Pancreas (tissue), 10 donors: Measurements from ENCODE around the gene CPAMD8. TPM values are rescaled to one million over a fixed set of nuclear protein-coding genes. Genes with fewer than 3 reads are reported as not detected.

ENCODE experiments used
- ATAC-seq, 4 donors: fragments of 200-7000 bp; cut with Tn5 transposase; one replicate each; pipeline versions ENCODE4 v1.8.0 to v1.9.1; 2020; ENCODE audit warnings: mild to moderate bottlenecking in 4 of 4, moderate library complexity in 4 of 4
- DNase-seq, 6 donors: peaks; one replicate each; pipeline ENCODE4 v3.0.0-alpha.2; 2020
- FAIRE-seq: peaks from 2 replicates; lab custom pipeline; 2012; peaks lifted over from hg19 to GRCh38; lab: Jason Lieb, UNC
- H3K27ac ChIP-seq, 4 donors: fragments of 200-600 bp; sonication (generic); 1 replicate in 3 of 4; 2 replicates in 1 of 4; pipeline versions ENCODE4 v1.5.0 to v1.8.0; 2020
- H3K27me3 ChIP-seq, 4 donors: fragments of 200-600 bp; one replicate each; pipeline ENCODE4 v1.8.0; 2021
- H3K36me3 ChIP-seq, 3 donors: fragments of 200-600 bp; sonication (generic) in 1 of 3; one replicate each; pipeline versions ENCODE4 v1.5.0 to v1.8.0; 2020 to 2021
- H3K4me1 ChIP-seq, 3 donors: fragments of 200-600 bp; one replicate each; pipeline ENCODE4 v1.8.0; 2021
- H3K4me3 ChIP-seq, 4 donors: fragments of 200-600 bp; sonication (generic) in 2 of 4; one replicate each; pipeline versions ENCODE4 v1.5.0 to v1.8.0; 2020 to 2021
- H3K9me3 ChIP-seq, 4 donors: fragments of 200-600 bp; one replicate each; pipeline ENCODE4 v1.8.0; 2021
- WGBS, 2 donors: extraction: QIAGEN DNeasy Blood & Tissue Kit; methylation state at CpG; one replicate each; pipeline ENCODE4 v1.1.7; 2013; 5-methylcytosine and 5-hydroxymethylcytosine counted together
- intact Hi-C, 3 donors: fragments of 100-400 bp; cut with DNase I; formaldehyde crosslinking; loops; one replicate each; pipeline versions ENCODE4 v1.11.1 to v1.14.2; 2022
- polyA plus RNA-seq, 2 donors: library from polyadenylated mRNA; stranded (reverse); fragments of 200-250 nt; gene quantifications; one replicate each; pipeline ENCODE4 v1.2.3, GENCODE V29; 2013
- total RNA-seq, 6 donors: library from RNA; stranded (reverse); fragmentation: NEBNext Ultra II Directional in 4 of 6; extraction: Animal tissue kit (Norgen Biotek cat#: 25700) in 4 of 6; gene quantifications; one replicate each; pipeline versions ENCODE4 v1.2.1 to v1.2.4, GENCODE V29; 2021 to 2023
- TF ChIP-seq, protein P1 (sequence below), 4 donors: fragments of 200-600 bp; sonication (generic) in 3 of 4; IDR thresholded peaks; one replicate each; pipeline versions ENCODE4 v1.5.0 to v1.8.0; 2021; ENCODE audit warnings: antibody characterized with exemption in 4 of 4
- donor health status: healthy with polysubstance abuse.
- donor health status: DM: no; HTN: no; CAD: no; lungs with moderate emphysema.
- donor health status: DM: no; HTN: no; CAD: no.
- donor health status: control.
- donor health status: control.
- donor health status: Bipolar disorder and iron deficiency.
- donor health status: DM: yes; HTN: yes; CAD: no.
- donor health status: DM: no; HTN: no; CAD: no.
- donor health status: DM: no; HTN: no; CAD: no.
- donor health status: DM: yes; HTN: yes; CAD: no.

Gene CPAMD8
- total and polyA plus RNA-seq, 8 donors: 0.60 to 5.2 (median 1.2) TPM

DNA sequence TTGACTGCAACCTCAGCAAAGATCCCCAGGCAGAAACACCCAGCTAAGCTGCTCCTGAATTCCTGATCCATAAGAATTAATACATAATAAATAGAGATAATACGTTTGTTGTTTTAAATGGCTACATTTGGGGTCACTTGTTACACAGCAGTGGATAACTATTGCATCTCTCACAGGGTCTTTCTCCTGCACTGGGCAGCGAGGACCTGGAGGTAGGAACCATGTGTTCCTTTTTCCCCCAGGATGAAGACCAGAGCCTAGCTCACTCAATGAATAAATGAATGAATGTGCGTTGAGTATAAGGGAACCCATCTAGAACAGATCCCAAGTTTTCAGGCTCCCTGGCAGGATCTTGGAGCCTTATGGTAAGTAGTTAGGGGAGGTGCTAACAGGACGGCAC lies 107.1 kb downstream of the CPAMD8 start:
- Histone ChIP-seq H3K9me3 (no peaks in the 10 kb centered on the region), H3K4me3 (no peak overlapping the region), H3K36me3 (no peaks in the 10 kb centered on the region), H3K27ac (no peak overlapping the region), H3K27me3 (no peaks in the 10 kb centered on the region), H3K4me1 (no peaks in the 10 kb centered on the region)
- WGBS, 2 donors: 54 to 58% methylated on average over 4 of the region's 4 CpGs
- intact Hi-C loops: no loop called here
- TF ChIP-seq, protein P1, sequence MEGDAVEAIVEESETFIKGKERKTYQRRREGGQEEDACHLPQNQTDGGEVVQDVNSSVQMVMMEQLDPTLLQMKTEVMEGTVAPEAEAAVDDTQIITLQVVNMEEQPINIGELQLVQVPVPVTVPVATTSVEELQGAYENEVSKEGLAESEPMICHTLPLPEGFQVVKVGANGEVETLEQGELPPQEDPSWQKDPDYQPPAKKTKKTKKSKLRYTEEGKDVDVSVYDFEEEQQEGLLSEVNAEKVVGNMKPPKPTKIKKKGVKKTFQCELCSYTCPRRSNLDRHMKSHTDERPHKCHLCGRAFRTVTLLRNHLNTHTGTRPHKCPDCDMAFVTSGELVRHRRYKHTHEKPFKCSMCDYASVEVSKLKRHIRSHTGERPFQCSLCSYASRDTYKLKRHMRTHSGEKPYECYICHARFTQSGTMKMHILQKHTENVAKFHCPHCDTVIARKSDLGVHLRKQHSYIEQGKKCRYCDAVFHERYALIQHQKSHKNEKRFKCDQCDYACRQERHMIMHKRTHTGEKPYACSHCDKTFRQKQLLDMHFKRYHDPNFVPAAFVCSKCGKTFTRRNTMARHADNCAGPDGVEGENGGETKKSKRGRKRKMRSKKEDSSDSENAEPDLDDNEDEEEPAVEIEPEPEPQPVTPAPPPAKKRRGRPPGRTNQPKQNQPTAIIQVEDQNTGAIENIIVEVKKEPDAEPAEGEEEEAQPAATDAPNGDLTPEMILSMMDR (IDR thresholded peaks at IDR 0.05): no peak
- ATAC-seq (no peak), FAIRE-seq (no peak), DNase-seq (no peak)

DNA sequence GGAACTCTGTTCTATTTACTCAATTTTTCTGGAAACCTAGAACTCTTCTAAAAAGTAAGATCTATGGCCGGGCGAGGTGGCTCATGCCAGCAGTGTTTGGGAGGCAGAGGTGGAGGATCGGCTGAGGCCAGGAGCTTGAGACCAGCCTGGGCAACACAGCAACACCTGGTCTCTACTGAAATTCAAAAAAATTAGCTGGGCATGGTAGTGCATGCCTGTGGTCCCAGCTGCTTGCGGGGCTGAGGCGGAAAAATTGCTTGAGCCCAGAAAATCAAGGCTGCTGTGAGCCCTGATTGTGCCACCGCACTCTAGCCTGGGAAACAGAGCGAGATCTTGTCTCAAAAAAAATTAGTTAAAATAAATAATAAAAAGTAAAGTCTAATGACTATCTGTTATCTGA lies 109.2 kb downstream of the CPAMD8 start:
- H3K27me3 ChIP-seq: no peaks in the 10 kb centered on the region
- no peak for FAIRE-seq
- no peak overlapping the region for H3K27ac ChIP-seq
- ATAC-seq: no peak
- intact Hi-C loops: no loop called here
- no peak for DNase-seq
- TF ChIP-seq, protein P1 (IDR thresholded peaks at IDR 0.05): no peak
- WGBS, 2 donors: 66 to 79% methylated on average over 7 of the region's 7 CpGs
- H3K4me3 ChIP-seq: no peak overlapping the region
- no peaks in the 10 kb centered on the region for H3K9me3 ChIP-seq
- H3K4me1 ChIP-seq: no peaks in the 10 kb centered on the region
- no peaks in the 10 kb centered on the region for H3K36me3 ChIP-seq

DNA sequence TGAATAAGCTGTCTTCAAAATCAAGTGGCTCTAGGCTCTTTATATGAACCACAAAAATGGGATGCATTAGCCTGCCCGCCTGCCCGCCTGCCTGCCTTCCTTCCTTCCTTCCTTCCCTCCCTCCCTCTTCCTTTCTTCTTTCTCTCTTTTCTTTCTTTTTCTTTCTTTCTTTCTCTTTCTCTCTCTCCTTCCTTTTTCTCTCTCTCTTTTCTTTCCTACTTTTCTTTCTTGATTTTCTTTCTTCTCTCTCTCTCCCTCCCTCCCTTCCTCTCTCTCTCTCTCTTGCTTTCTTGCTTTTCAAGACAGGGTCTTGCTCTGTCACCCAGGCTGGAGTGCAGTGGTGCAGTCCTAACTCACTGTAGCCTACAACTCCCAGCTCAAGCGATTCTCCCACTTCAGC lies 110.9 kb downstream of the CPAMD8 start:
- 43 to 53% methylated on average over 3 of the region's 3 CpGs for WGBS, 2 donors
- H3K4me1 ChIP-seq: no peaks in the 10 kb centered on the region
- H3K9me3 ChIP-seq: no peaks in the 10 kb centered on the region
- ATAC-seq: no peak
- TF ChIP-seq, protein P1 (IDR thresholded peaks at IDR 0.05): no peak
- no peaks in the 10 kb centered on the region for H3K27me3 ChIP-seq
- no peaks in the 10 kb centered on the region for H3K36me3 ChIP-seq
- no peak overlapping the region for H3K27ac ChIP-seq
- no peak for DNase-seq
- FAIRE-seq: no peak
- H3K4me3 ChIP-seq: no peak overlapping the region
- intact Hi-C loops: no loop called here

DNA sequence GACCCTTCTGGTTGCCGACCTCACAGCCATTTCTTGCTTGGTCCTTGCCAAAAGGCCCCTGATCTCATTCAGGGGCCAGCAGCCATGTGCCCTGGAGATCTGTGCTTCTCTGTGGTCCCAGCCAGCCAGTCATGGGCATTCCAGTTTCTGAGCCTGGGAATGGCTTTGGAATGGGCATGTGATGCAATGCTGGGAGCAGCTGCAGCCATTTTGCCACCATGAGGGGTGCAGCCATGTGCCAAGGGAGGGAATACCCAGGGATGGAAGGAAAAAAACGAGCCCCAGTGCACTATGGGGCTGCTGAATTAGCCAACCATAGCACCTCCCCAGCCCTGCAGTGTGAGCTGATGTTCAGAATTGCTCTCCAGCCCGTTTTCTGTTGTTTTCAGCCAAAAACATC lies 111.5 kb downstream of the CPAMD8 start:
- no peaks in the 10 kb centered on the region for H3K27me3 ChIP-seq
- 46 to 56% methylated on average over 3 of the region's 3 CpGs for WGBS, 2 donors
- FAIRE-seq (no peak), DNase-seq (no peak), ATAC-seq (no peak)
- intact Hi-C loops: no loop called here
- no peaks in the 10 kb centered on the region for H3K36me3 ChIP-seq
- no peak overlapping the region for H3K27ac ChIP-seq
- no peak overlapping the region for H3K4me3 ChIP-seq
- no peaks in the 10 kb centered on the region for H3K9me3 ChIP-seq
- TF ChIP-seq, protein P1 (IDR thresholded peaks at IDR 0.05): no peak
- no peaks in the 10 kb centered on the region for H3K4me1 ChIP-seq

DNA sequence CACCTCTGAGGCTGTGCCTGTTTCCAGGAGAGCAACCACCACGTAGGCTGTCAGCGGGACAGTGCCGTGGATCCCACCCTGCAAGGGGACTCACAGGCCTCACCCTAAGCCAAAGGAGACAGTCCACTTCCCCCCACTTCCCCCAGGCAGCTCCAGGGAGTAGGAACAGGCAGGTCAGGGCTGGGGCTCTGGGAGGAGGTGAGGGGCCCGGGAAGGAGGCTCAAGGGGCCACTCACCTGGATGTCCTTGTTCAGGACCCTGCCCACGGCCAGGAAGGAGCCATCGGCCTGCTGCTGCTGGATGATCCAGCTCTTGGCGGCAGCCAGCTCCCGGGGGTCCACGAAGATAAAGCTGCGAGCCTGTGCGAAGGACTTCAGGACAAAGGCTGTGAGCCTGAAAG lies 112.2 kb downstream of the CPAMD8 start:
- intact Hi-C loops: no loop called here
- H3K9me3 ChIP-seq: no peaks in the 10 kb centered on the region
- DNase-seq (no peak), ATAC-seq (no peak), FAIRE-seq (no peak)
- 70 to 83% methylated on average over 11 of the region's 11 CpGs for WGBS, 2 donors
- no peak overlapping the region for H3K27ac ChIP-seq
- no peak overlapping the region for H3K4me3 ChIP-seq
- TF ChIP-seq, protein P1 (IDR thresholded peaks at IDR 0.05): no peak
- H3K4me1 ChIP-seq: no peaks in the 10 kb centered on the region
- no peaks in the 10 kb centered on the region for H3K36me3 ChIP-seq
- no peaks in the 10 kb centered on the region for H3K27me3 ChIP-seq
